ENCODE measurements around the gene SESN3.

GRCh38 chr11:95256321-95256779, 25.3 kb upstream of the SESN3 start:
- TF ChIP-seq CTCF (IDR thresholded peaks at IDR 0.05), result no peak
- TF ChIP-seq POLR2A (IDR thresholded peaks at IDR 0.05), result no peak
- TF ChIP-seq EP300 (IDR thresholded peaks at IDR 0.05), result no peak
- peak; percentile 33 to 46 for TF ChIP-seq POLR2AphosphoS5 (IDR thresholded peaks at IDR 0.05)
